ENCODE measurements around the gene AQP1. TPM values are rescaled to one million over a fixed set of nuclear protein-coding genes. Genes with fewer than 3 reads are reported as not detected.

The AQP1 gene
- total RNA-seq, 4 donors from 2014 or later: 48.7 to 231 (median 134) TPM

DNA sequence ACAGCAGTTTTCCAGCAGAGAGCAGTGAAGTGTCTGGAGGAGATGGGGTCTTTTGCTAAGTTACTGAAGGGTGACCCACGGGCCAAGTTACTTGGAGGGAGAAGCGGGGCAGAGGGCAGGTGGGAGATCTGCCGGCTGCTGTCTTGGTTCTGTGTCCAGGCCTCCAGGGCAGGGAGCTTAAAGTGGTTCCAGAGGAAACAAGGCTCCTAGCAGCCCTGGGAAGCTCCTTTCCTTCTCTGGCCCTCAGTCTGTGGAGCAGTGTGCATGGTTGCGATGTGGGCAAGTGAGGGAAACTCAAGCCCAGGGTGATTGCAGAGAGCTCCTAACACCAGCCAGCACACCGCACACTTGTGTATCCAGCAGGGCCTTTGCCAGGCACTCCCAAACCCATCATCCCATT, 58.4 kb downstream of the AQP1 start:
- WGBS, 2 donors: 76 to 88% methylated on average over 5 of the region's 5 CpGs
- no peak overlapping the region for H3K27ac ChIP-seq
- intact Hi-C loops (cut with DNase I): no loop called here

GRCh38 chr7:30970594-30971094, 59.0 kb downstream of the AQP1 start:
- WGBS, 2 donors: 52 to 53% methylated on average over 6 of the region's 6 CpGs
- Histone ChIP-seq H3K9me3 (no peaks in the 10 kb centered on the region), H3K4me1 (no peaks in the 10 kb centered on the region), H3K27ac (no peak overlapping the region), H3K36me3 (no peaks in the 10 kb centered on the region), H3K4me3 (replicated peaks in 1 of 3) (no peak overlapping the region), H3K27me3 (no peaks in the 10 kb centered on the region)
- no peak for DNase-seq
- intact Hi-C loops (cut with DNase I): no loop called here
- TF ChIP-seq, protein P1, sequence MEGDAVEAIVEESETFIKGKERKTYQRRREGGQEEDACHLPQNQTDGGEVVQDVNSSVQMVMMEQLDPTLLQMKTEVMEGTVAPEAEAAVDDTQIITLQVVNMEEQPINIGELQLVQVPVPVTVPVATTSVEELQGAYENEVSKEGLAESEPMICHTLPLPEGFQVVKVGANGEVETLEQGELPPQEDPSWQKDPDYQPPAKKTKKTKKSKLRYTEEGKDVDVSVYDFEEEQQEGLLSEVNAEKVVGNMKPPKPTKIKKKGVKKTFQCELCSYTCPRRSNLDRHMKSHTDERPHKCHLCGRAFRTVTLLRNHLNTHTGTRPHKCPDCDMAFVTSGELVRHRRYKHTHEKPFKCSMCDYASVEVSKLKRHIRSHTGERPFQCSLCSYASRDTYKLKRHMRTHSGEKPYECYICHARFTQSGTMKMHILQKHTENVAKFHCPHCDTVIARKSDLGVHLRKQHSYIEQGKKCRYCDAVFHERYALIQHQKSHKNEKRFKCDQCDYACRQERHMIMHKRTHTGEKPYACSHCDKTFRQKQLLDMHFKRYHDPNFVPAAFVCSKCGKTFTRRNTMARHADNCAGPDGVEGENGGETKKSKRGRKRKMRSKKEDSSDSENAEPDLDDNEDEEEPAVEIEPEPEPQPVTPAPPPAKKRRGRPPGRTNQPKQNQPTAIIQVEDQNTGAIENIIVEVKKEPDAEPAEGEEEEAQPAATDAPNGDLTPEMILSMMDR (IDR thresholded peaks at IDR 0.05): no peak
- TF ChIP-seq POLR2A (IDR thresholded peaks at IDR 0.05): no peak

More for the DNA sequence above, 58.4 kb downstream of the AQP1 start:
- Histone ChIP-seq H3K4me1 (no peaks in the 10 kb centered on the region), H3K27me3 (no peaks in the 10 kb centered on the region), H3K36me3 (no peaks in the 10 kb centered on the region), H3K9me3 (no peaks in the 10 kb centered on the region), H3K4me3 (replicated peaks in 1 of 3) (no peak overlapping the region)
- TF ChIP-seq, protein P1 (IDR thresholded peaks at IDR 0.05): no peak
- TF ChIP-seq POLR2A (IDR thresholded peaks at IDR 0.05): no peak
- no peak for DNase-seq

GRCh38 chr7:30971440-30971839, 59.8 kb downstream of the AQP1 start:
- no peak for TF ChIP-seq POLR2A (IDR thresholded peaks at IDR 0.05)
- TF ChIP-seq, protein P1 (IDR thresholded peaks at IDR 0.05): no peak
- Histone ChIP-seq H3K36me3 (no peaks in the 10 kb centered on the region), H3K4me3 (replicated peaks in 1 of 3) (no peak overlapping the region), H3K27me3 (no peaks in the 10 kb centered on the region), H3K4me1 (no peaks in the 10 kb centered on the region), H3K27ac (no peak overlapping the region), H3K9me3 (no peaks in the 10 kb centered on the region)
- 60% methylated on average over 3 of the region's 3 CpGs for WGBS, 2 donors
- intact Hi-C loops (cut with DNase I): no loop called here
- no peak for DNase-seq

- Histone ChIP-seq H3K4me1 (no peaks in the 10 kb centered on the region), H3K27ac (no peak overlapping the region), H3K36me3 (no peaks in the 10 kb centered on the region), H3K27me3 (no peaks in the 10 kb centered on the region), H3K4me3 (replicated peaks in 1 of 3) (no peak overlapping the region), H3K9me3 (no peaks in the 10 kb centered on the region)
- no peak for TF ChIP-seq POLR2A (IDR thresholded peaks at IDR 0.05)
- TF ChIP-seq, protein P1 (IDR thresholded peaks at IDR 0.05): no peak
- intact Hi-C loops (cut with DNase I): no loop called here
- DNase-seq: no peak
- WGBS, 2 donors: 51 to 52% methylated on average over 15 of the region's 15 CpGs
Observed at GRCh38 chr7:30971840-30972563, 60.3 kb downstream of the AQP1 start.

DNA sequence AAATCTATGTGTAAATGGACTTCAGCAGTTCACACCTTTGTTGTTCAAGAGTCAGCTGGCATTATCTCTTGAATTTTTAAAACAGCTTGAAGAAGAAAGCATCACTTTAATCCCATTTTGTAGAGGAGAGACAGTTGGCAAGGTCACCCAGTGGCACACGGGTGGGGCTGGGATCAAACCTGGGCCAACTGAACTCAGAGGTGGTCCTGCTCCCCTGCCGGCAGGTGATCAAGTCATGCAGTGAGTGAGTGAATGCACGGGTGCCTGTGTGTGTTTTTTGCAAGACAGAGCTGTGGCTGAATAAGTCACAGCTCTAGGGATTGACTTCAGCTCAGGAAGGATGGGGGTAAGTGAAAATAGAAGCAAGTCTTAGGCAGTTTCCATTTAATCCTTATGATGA, 61.6 kb downstream of the AQP1 start:
- intact Hi-C loops (cut with DNase I): no loop called here
- TF ChIP-seq POLR2A (IDR thresholded peaks at IDR 0.05): no peak
- TF ChIP-seq, protein P1 (IDR thresholded peaks at IDR 0.05): no peak
- Histone ChIP-seq H3K9me3 (no peaks in the 10 kb centered on the region), H3K27me3 (no peaks in the 10 kb centered on the region), H3K36me3 (no peaks in the 10 kb centered on the region), H3K4me1 (no peaks in the 10 kb centered on the region), H3K27ac (no peak overlapping the region), H3K4me3 (replicated peaks in 1 of 3) (no peak overlapping the region)
- 66 to 72% methylated on average over 3 of the region's 3 CpGs for WGBS, 2 donors
- DNase-seq: no peak

Data from thyroid gland (tissue), 4 donors.